Ovary (tissue), 9 donors: ENCODE data around the gene ZNF76. TPM values are rescaled to one million over a fixed set of nuclear protein-coding genes. Genes with fewer than 3 reads are reported as not detected.
"Not testable (repeated sequence)": the region's sequence is repeated elsewhere in the genome, so short reads cannot be mapped to it uniquely, and the experiment has no call there.

Experiments
- DNase-seq, 5 donors: peaks; one replicate each; pipeline ENCODE4 v3.0.0-alpha.2; 2019 to 2020
- H3K27ac ChIP-seq, 2 donors: fragments of 200-600 bp; one replicate each; pipeline versions ENCODE4 v1.5.1 to v1.8.0; 2019 to 2022
- H3K27me3 ChIP-seq: fragments of 200-600 bp; one replicate; pipeline ENCODE4 v1.8.0; 2022
- H3K36me3 ChIP-seq: fragments of 200-600 bp; sonication (generic); one replicate; pipeline ENCODE4 v1.5.1; 2019
- H3K4me1 ChIP-seq: one replicate; pipeline ENCODE4 v1.8.1; 2013; ENCODE audit warnings: mild to moderate bottlenecking, moderate library complexity; ENCODE audit not compliant: insufficient read depth
- H3K4me3 ChIP-seq: fragments of 200-600 bp; sonication (generic); one replicate; pipeline ENCODE4 v1.5.1; 2017
- H3K9me3 ChIP-seq, 2 donors: fragments of 200-600 bp in 1 of 2; sonication (generic) in 1 of 2; one replicate each; pipeline versions ENCODE4 v1.5.1 to v1.8.1; 2013 to 2019; ENCODE audit warnings: mild to moderate bottlenecking in 1 of 2, moderate library complexity in 1 of 2
- CTCF ChIP-seq, 3 donors: fragments of 450-650 bp in 2 of 3; fragments of 200-600 bp in 1 of 3; IDR thresholded peaks; one replicate each; pipeline versions ENCODE4 v1.5.1 to v1.8.0; 2016 to 2022; ENCODE audit warnings: antibody characterized with exemption in 3 of 3, mild to moderate bottlenecking in 1 of 3
- EP300 ChIP-seq: sonication (generic); formaldehyde crosslinking; IDR thresholded peaks from one replicate; pipeline ENCODE4 v1.6.1; 2017; ENCODE audit warnings: antibody characterized with exemption
- POLR2A ChIP-seq: fragments of 450-650 bp; IDR thresholded peaks from one replicate; pipeline ENCODE4 v1.6.1; 2017; ENCODE audit warnings: antibody characterized with exemption, mild to moderate bottlenecking, moderate library complexity
- WGBS, 3 donors: extraction: QIAGEN DNeasy Blood & Tissue Kit in 1 of 3; methylation state at CpG; one replicate each; pipeline versions ENCODE4 v1.1.5 to v1.1.7; 2013 to 2017; 5-methylcytosine and 5-hydroxymethylcytosine counted together
- intact Hi-C, 4 donors: fragments of 100-400 bp; cut with DNase I; formaldehyde crosslinking; loops; one replicate each; pipeline versions ENCODE4 v1.11.0 to v1.15.1; 2022 to 2023
- polyA plus RNA-seq, 2 donors: library from polyadenylated mRNA; stranded (reverse); fragments of 200-250 nt in 1 of 2; fragments of 350-450 nt in 1 of 2; fragmentation: Illumina TruSeq in 1 of 2; extraction: RNeasy Lipid Tissue Mini Kit (QIAGEN cat#74804) in 1 of 2; gene quantifications; one replicate each; pipeline ENCODE4 v1.2.3, GENCODE V29; 2013 to 2014
- total RNA-seq, 7 donors: library from RNA; depleted of rRNA in 2 of 7; stranded (reverse); fragments of >200 nt in 2 of 7; fragmentation: NEBNext Ultra II Directional in 3 of 7; extraction: Animal tissue kit (Norgen Biotek cat#: 25700) in 3 of 7; gene quantifications; one replicate each; pipeline versions ENCODE4 v1.1.0 to v1.2.4, GENCODE V29; 2016 to 2023
- donor health status: DM: no; HTN: no; CAD: no; lungs with moderate emphysema.
- donor health status: DM: no; HTN: no; CAD: no.
- donor health status: Bipolar disorder and iron deficiency.
- donor health status: DM: yes; HTN: yes; CAD: no.
- donor health status: DM: no; HTN: no; CAD: no.
- donor health status: DM: yes; HTN: yes; CAD: no.

ZNF76 gene
- total and polyA plus RNA-seq, 9 donors, result 17.0 to 55.0 (median 42.8) TPM

GRCh38 chr6:35327349-35328027, 68.0 kb downstream of the ZNF76 start:
- intact Hi-C loops, result no loop called here
- DNase-seq, result peak in 3 of 5 donors; percentile 32 to 56 (median 44)

GRCh38 chr6:35328108-35328723, 68.7 kb downstream of the ZNF76 start:
- intact Hi-C loops, result no loop called here
- no peak overlapping the region for H3K27ac ChIP-seq
- H3K4me3 ChIP-seq, result no peak overlapping the region
- no peak for DNase-seq
- 90 to 100% (median 100%) methylated on average over 1 of the region's 1 CpG for WGBS, 3 donors
- no peaks in the 10 kb centered on the region for H3K27me3 ChIP-seq
- no peaks in the 10 kb centered on the region for H3K9me3 ChIP-seq
- H3K4me1 ChIP-seq, result no peaks in the 10 kb centered on the region
- H3K36me3 ChIP-seq, result no peaks in the 10 kb centered on the region
- TF ChIP-seq CTCF (IDR thresholded peaks at IDR 0.05), result no peak
- no peak for TF ChIP-seq POLR2A
- TF ChIP-seq EP300, result no peak

More at GRCh38 chr6:35327349-35328027, 68.0 kb downstream of the ZNF76 start:
- WGBS, 3 donors, result 39 to 49% (median 47%) methylated on average over 7 of the region's 7 CpGs
- no peaks in the 10 kb centered on the region for H3K9me3 ChIP-seq
- H3K36me3 ChIP-seq, result no peaks in the 10 kb centered on the region
- no peak overlapping the region for H3K27ac ChIP-seq
- H3K4me3 ChIP-seq, result no peak overlapping the region
- TF ChIP-seq EP300 (no peak), CTCF (IDR thresholded peaks at IDR 0.05) (peak in 1 of 3 donors; percentile 30), POLR2A (no peak)
- no peaks in the 10 kb centered on the region for H3K27me3 ChIP-seq
- no peaks in the 10 kb centered on the region for H3K4me1 ChIP-seq

- H3K27ac ChIP-seq, H3K4me3 ChIP-seq, H3K9me3 ChIP-seq, intact Hi-C loops, H3K27me3 ChIP-seq, H3K4me1 ChIP-seq, H3K36me3 ChIP-seq, DNase-seq: not testable (repeated sequence)
- WGBS, 3 donors, result 87 to 91% (median 88%) methylated on average over 8 of the region's 8 CpGs
Observed at GRCh38 chr6:35328965-35329364, 69.4 kb downstream of the ZNF76 start.

- no peaks in the 10 kb centered on the region for H3K9me3 ChIP-seq
- H3K27ac ChIP-seq, result no peak overlapping the region
- H3K36me3 ChIP-seq, result no peaks in the 10 kb centered on the region
- no peak for DNase-seq
- intact Hi-C loops, result no loop called here
- WGBS, 3 donors, result 77 to 80% (median 78%) methylated on average over 9 of the region's 9 CpGs
- no peak for TF ChIP-seq POLR2A
- H3K27me3 ChIP-seq, result no peaks in the 10 kb centered on the region
- H3K4me3 ChIP-seq, result no peak overlapping the region
- no peaks in the 10 kb centered on the region for H3K4me1 ChIP-seq
Observed at GRCh38 chr6:35330541-35331119, 71.1 kb downstream of the ZNF76 start.

GRCh38 chr6:35332074-35332887, 72.7 kb downstream of the ZNF76 start:
- H3K4me1 ChIP-seq, intact Hi-C loops, H3K27ac ChIP-seq, H3K27me3 ChIP-seq, H3K36me3 ChIP-seq, DNase-seq, H3K4me3 ChIP-seq, H3K9me3 ChIP-seq: not testable (repeated sequence)
- WGBS, 3 donors, result 77 to 83% (median 80%) methylated on average over 9 of the region's 9 CpGs
